ENCODE measurements around the gene IRX4. TPM values are rescaled to one million over a fixed set of nuclear protein-coding genes. Genes with fewer than 3 reads are reported as not detected.

IRX4 gene
- total and polyA plus RNA-seq, 2 donors (not counting 3 experiments of a cell fraction or from before 2014, with no cell fraction given): not detected

- no peak overlapping the region for H3K27ac ChIP-seq (ENCODE audit: insufficient read depth, low read depth, low read length)
- no TSS peak for BruUV-seq (replicated peaks)
- DNase-seq (ENCODE audit: low read depth, low spot score): no peak
- peaks cover 0 to 2% of the 10 kb centered on the region in 2 experiments for H3K27me3 ChIP-seq (ENCODE audit: control insufficient read depth in 2 of 2, insufficient read depth in 2 of 2, low read length in 2 of 2)
- no peaks in the 10 kb centered on the region for H4K20me1 ChIP-seq (replicated peaks; ENCODE audit: control insufficient read depth, extremely low read depth, insufficient read depth, low read length)
- POLR2A ChIA-PET: no interaction called here
- FAIRE-seq: no peak
- H3K36me3 ChIP-seq (ENCODE audit: control insufficient read depth in 2 of 2, extremely low read depth in 1 of 2, insufficient read depth in 2 of 2, low read length in 2 of 2): no peaks in the 10 kb centered on the region
- H3K9me1 ChIP-seq (replicated peaks; ENCODE audit: control insufficient read depth, extremely low read depth, insufficient read depth, low read length): no peaks in the 10 kb centered on the region
- CTCF ChIA-PET: no interaction called here
- no peak overlapping the region for H2AFZ ChIP-seq (ENCODE audit: low read depth, low read length)
- dilution Hi-C loops (cut with MboI; ENCODE audit: extremely low pct_ligation_motif_present, low sequenced_read_pairs): no loop called here
- no peak overlapping the region for H3K4me3 ChIP-seq (replicated peaks in 1 of 3; ENCODE audit: insufficient read depth in 1 of 3, low read depth in 1 of 3, low read length in 3 of 3)
- no peak overlapping the region for H3K4me2 ChIP-seq (ENCODE audit: insufficient read depth, low read length)
- intact Hi-C loops (cut with micrococcal nuclease): no loop called here
- no peaks in the 10 kb centered on the region for H3K4me1 ChIP-seq (ENCODE audit: control insufficient read depth, extremely low read depth, insufficient read depth, low read length)
- TF ChIP-seq FOS (IDR thresholded peaks at IDR 0.05; ENCODE audit: borderline replicate concordance, insufficient read depth, low read length) (no peak), EZH2 (IDR thresholded peaks at IDR 0.05; ENCODE audit: borderline replicate concordance, low read depth, low read length, severe bottlenecking) (no peak), JUN (IDR thresholded peaks at IDR 0.05; ENCODE audit: borderline replicate concordance, insufficient read depth, insufficient read length, low read depth) (no peak)
- no peaks in the 10 kb centered on the region for H3K9me3 ChIP-seq (replicated peaks; ENCODE audit: control insufficient read depth, insufficient read depth, low read length)
- no peaks in the 10 kb centered on the region for H3K79me2 ChIP-seq (ENCODE audit: control insufficient read depth, insufficient read depth, low read length)
- no peak overlapping the region for H3K9ac ChIP-seq (replicated peaks; ENCODE audit: extremely low read depth, insufficient read depth, low read length)
Measured at GRCh38 chr5:1867114-1867814, 15.5 kb downstream of the IRX4 start.

GRCh38 chr5:1865948-1866347, 16.8 kb downstream of the IRX4 start:
- POLR2A ChIA-PET: no interaction called here

More at GRCh38 chr5:1865948-1866347, 16.8 kb downstream of the IRX4 start:
- CTCF ChIA-PET: no interaction called here
- no peak overlapping the region for H3K4me3 ChIP-seq (replicated peaks in 1 of 3; ENCODE audit: insufficient read depth in 1 of 3, low read depth in 1 of 3, low read length in 3 of 3)
- no peaks in the 10 kb centered on the region for H3K79me2 ChIP-seq (ENCODE audit: control insufficient read depth, insufficient read depth, low read length)
- DNase-seq (ENCODE audit: low read depth, low spot score) (no peak), FAIRE-seq (no peak)
- H3K4me2 ChIP-seq (ENCODE audit: insufficient read depth, low read length): no peak overlapping the region
- no peaks in the 10 kb centered on the region for H4K20me1 ChIP-seq (replicated peaks; ENCODE audit: control insufficient read depth, extremely low read depth, insufficient read depth, low read length)
- no peaks in the 10 kb centered on the region for H3K36me3 ChIP-seq (ENCODE audit: control insufficient read depth in 2 of 2, extremely low read depth in 1 of 2, insufficient read depth in 2 of 2, low read length in 2 of 2)
- no peak overlapping the region for H2AFZ ChIP-seq (ENCODE audit: low read depth, low read length)
- H3K4me1 ChIP-seq (ENCODE audit: control insufficient read depth, extremely low read depth, insufficient read depth, low read length): no peaks in the 10 kb centered on the region
- no peak overlapping the region for H3K27ac ChIP-seq (ENCODE audit: insufficient read depth, low read depth, low read length)
- BruUV-seq (replicated peaks): no TSS peak
- H3K27me3 ChIP-seq (ENCODE audit: control insufficient read depth in 2 of 2, insufficient read depth in 2 of 2, low read length in 2 of 2): peaks cover 0 to 2% of the 10 kb centered on the region in 2 experiments
- intact Hi-C loops (cut with micrococcal nuclease): no loop called here
- no peaks in the 10 kb centered on the region for H3K9me1 ChIP-seq (replicated peaks; ENCODE audit: control insufficient read depth, extremely low read depth, insufficient read depth, low read length)
- dilution Hi-C loops (cut with MboI; ENCODE audit: extremely low pct_ligation_motif_present, low sequenced_read_pairs): no loop called here
- no peak for TF ChIP-seq GATA2 (IDR thresholded peaks at IDR 0.05; ENCODE audit: insufficient read depth, insufficient read length, low read depth, low read length)
- TF ChIP-seq MAX (IDR thresholded peaks at IDR 0.05; ENCODE audit: insufficient read depth, insufficient read length): no peak
- TF ChIP-seq EZH2 (IDR thresholded peaks at IDR 0.05; ENCODE audit: borderline replicate concordance, low read depth, low read length, severe bottlenecking): no peak
- TF ChIP-seq POLR2A (IDR thresholded peaks at IDR 0.05; ENCODE audit: low read depth, low read length): no peak
- TF ChIP-seq POLR2AphosphoS5 (IDR thresholded peaks at IDR 0.05; ENCODE audit: insufficient read depth, low read depth, low read length): no peak
- TF ChIP-seq MYC (IDR thresholded peaks at IDR 0.05; ENCODE audit: low read depth, low read length): no peak
- TF ChIP-seq JUN (IDR thresholded peaks at IDR 0.05; ENCODE audit: borderline replicate concordance, insufficient read depth, insufficient read length, low read depth): no peak
- TF ChIP-seq FOS (IDR thresholded peaks at IDR 0.05; ENCODE audit: borderline replicate concordance, insufficient read depth, low read length): no peak
- no peak for TF ChIP-seq CTCF (IDR thresholded peaks at IDR 0.05; ENCODE audit: extremely low read depth in 1 of 2, insufficient read depth in 1 of 2, low read depth in 1 of 2, low read length in 2 of 2)
- H3K9me3 ChIP-seq (replicated peaks; ENCODE audit: control insufficient read depth, insufficient read depth, low read length): no peaks in the 10 kb centered on the region
- no peak overlapping the region for H3K9ac ChIP-seq (replicated peaks; ENCODE audit: extremely low read depth, insufficient read depth, low read length)
